ENCODE data around the gene ELL2. TPM values are rescaled to one million over a fixed set of nuclear protein-coding genes. Genes with fewer than 3 reads are reported as not detected.

The ELL2 gene
- total and polyA plus RNA-seq, 2 of the 13 experiments (the other 11 are each of a cell fraction or from before 2014, with no cell fraction given) = 78.9 to 97.1 TPM

- TF ChIP-seq, protein P1, sequence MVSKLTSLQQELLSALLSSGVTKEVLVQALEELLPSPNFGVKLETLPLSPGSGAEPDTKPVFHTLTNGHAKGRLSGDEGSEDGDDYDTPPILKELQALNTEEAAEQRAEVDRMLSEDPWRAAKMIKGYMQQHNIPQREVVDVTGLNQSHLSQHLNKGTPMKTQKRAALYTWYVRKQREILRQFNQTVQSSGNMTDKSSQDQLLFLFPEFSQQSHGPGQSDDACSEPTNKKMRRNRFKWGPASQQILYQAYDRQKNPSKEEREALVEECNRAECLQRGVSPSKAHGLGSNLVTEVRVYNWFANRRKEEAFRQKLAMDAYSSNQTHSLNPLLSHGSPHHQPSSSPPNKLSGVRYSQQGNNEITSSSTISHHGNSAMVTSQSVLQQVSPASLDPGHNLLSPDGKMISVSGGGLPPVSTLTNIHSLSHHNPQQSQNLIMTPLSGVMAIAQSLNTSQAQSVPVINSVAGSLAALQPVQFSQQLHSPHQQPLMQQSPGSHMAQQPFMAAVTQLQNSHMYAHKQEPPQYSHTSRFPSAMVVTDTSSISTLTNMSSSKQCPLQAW (CRISPR knock-in tag; IDR thresholded peaks at IDR 0.05) = peak; percentile 96
- TF ChIP-seq ZNF570 (CRISPR knock-in tag; IDR thresholded peaks at IDR 0.05; ENCODE audit: borderline replicate concordance) (no peak), ZC3H4 (CRISPR knock-in tag; IDR thresholded peaks at IDR 0.05; ENCODE audit: borderline replicate concordance) (no peak), ZNF224 (CRISPR knock-in tag; IDR thresholded peaks at IDR 0.05) (no peak), RARG (CRISPR knock-in tag; IDR thresholded peaks at IDR 0.05; ENCODE audit: low read depth) (no peak), ZNF550 (CRISPR knock-in tag; IDR thresholded peaks at IDR 0.05; ENCODE audit: borderline replicate concordance) (no peak), MTF1 (CRISPR knock-in tag; IDR thresholded peaks at IDR 0.05) (no peak), MED8 (CRISPR knock-in tag; IDR thresholded peaks at IDR 0.05; ENCODE audit: insufficient replicate concordance) (peak; percentile 37), JDP2 (CRISPR knock-in tag; IDR thresholded peaks at IDR 0.05; ENCODE audit: borderline replicate concordance) (no peak), ZNF207 (IDR thresholded peaks at IDR 0.05; ENCODE audit: borderline replicate concordance) (no peak), ZNF530 (CRISPR knock-in tag; IDR thresholded peaks at IDR 0.05; ENCODE audit: low read depth) (no peak), ZNF256 (CRISPR knock-in tag; conservative IDR thresholded peaks at IDR 0.05) (peak; percentile 47; the same call in 1 of the 2 replicates), KAT7 (CRISPR knock-in tag; IDR thresholded peaks at IDR 0.05; ENCODE audit: borderline replicate concordance) (peak; percentile 95), HNRNPK (IDR thresholded peaks at IDR 0.05; ENCODE audit: low read depth, low read length, poor library complexity, severe bottlenecking) (no peak), HOXA7 (CRISPR knock-in tag; IDR thresholded peaks at IDR 0.05) (no peak), ZNF773 (CRISPR knock-in tag; IDR thresholded peaks at IDR 0.05; ENCODE audit: borderline replicate concordance) (no peak), CAMTA2 (CRISPR knock-in tag; IDR thresholded peaks at IDR 0.05; ENCODE audit: borderline replicate concordance) (peak; percentile 47; the same call in 1 of the 2 replicates), ZNF431 (CRISPR knock-in tag; IDR thresholded peaks at IDR 0.05; ENCODE audit: borderline replicate concordance, low read depth) (no peak; the same call in 1 of the 2 replicates), MZF1 (CRISPR knock-in tag; IDR thresholded peaks at IDR 0.05; ENCODE audit: borderline replicate concordance) (peak; percentile 53; the same call in 1 of the 2 replicates)
- TF ChIP-seq, protein P2, sequence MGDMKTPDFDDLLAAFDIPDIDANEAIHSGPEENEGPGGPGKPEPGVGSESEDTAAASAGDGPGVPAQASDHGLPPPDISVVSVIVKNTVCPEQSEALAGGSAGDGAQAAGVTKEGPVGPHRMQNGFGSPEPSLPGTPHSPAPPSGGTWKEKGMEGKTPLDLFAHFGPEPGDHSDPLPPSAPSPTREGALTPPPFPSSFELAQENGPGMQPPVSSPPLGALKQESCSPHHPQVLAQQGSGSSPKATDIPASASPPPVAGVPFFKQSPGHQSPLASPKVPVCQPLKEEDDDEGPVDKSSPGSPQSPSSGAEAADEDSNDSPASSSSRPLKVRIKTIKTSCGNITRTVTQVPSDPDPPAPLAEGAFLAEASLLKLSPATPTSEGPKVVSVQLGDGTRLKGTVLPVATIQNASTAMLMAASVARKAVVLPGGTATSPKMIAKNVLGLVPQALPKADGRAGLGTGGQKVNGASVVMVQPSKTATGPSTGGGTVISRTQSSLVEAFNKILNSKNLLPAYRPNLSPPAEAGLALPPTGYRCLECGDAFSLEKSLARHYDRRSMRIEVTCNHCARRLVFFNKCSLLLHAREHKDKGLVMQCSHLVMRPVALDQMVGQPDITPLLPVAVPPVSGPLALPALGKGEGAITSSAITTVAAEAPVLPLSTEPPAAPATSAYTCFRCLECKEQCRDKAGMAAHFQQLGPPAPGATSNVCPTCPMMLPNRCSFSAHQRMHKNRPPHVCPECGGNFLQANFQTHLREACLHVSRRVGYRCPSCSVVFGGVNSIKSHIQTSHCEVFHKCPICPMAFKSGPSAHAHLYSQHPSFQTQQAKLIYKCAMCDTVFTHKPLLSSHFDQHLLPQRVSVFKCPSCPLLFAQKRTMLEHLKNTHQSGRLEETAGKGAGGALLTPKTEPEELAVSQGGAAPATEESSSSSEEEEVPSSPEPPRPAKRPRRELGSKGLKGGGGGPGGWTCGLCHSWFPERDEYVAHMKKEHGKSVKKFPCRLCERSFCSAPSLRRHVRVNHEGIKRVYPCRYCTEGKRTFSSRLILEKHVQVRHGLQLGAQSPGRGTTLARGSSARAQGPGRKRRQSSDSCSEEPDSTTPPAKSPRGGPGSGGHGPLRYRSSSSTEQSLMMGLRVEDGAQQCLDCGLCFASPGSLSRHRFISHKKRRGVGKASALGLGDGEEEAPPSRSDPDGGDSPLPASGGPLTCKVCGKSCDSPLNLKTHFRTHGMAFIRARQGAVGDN (CRISPR knock-in tag; IDR thresholded peaks at IDR 0.05) = peak; percentile 99
Measured at GRCh38 chr5:95858661-95859595, 102.7 kb downstream of the ELL2 start (continued).

Measured in HepG2 (cell line).